Upper lobe of left lung (tissue), 4 donors: ENCODE measurements around the gene MVB12B.

ENCODE experiments used
- CTCF ChIP-seq, 6 experiments: fragments of 450-650 bp in 4 of 6; fragments of 200-600 bp in 2 of 6; sonication (generic) in 2 of 6; IDR thresholded peaks; one replicate each; pipeline ENCODE4 v1.5.1; 2016 to 2019; ENCODE audit warnings: antibody characterized with exemption in 6 of 6
- EP300 ChIP-seq, 4 donors: sonication (generic); formaldehyde crosslinking; IDR thresholded peaks; one replicate each; pipeline ENCODE4 v1.5.1; 2017; ENCODE audit warnings: antibody characterized with exemption in 4 of 4, control low read depth in 2 of 4
- POLR2A ChIP-seq, 4 donors: fragments of 450-650 bp; IDR thresholded peaks; one replicate each; pipeline ENCODE4 v1.5.1; 2016 to 2017; ENCODE audit warnings: antibody characterized with exemption in 4 of 4, mild to moderate bottlenecking in 2 of 4
- POLR2AphosphoS5 ChIP-seq, 2 donors: sonication (generic); formaldehyde crosslinking; IDR thresholded peaks; one replicate each; pipeline ENCODE4 v1.5.1; 2017; ENCODE audit warnings: antibody characterized with exemption in 2 of 2

GRCh38 chr9:126326228-126327005, at the start of gene MVB12B:
- TF ChIP-seq POLR2AphosphoS5 (IDR thresholded peaks at IDR 0.05), result no peak
- TF ChIP-seq POLR2A (IDR thresholded peaks at IDR 0.05), result peak in 1 of 4 donors; percentile 3
- TF ChIP-seq CTCF (IDR thresholded peaks at IDR 0.05), result no peak
- no peak for TF ChIP-seq EP300 (IDR thresholded peaks at IDR 0.05)
